ENCODE results near the gene PDLIM1. TPM values are rescaled to one million over a fixed set of nuclear protein-coding genes. Genes with fewer than 3 reads are reported as not detected.

PDLIM1 gene
- total and polyA plus RNA-seq, 10 of the 15 experiments (the other 5 are each of a cell fraction or from before 2014, with no cell fraction given) = 95.7 to 714 (median 309) TPM

DNA sequence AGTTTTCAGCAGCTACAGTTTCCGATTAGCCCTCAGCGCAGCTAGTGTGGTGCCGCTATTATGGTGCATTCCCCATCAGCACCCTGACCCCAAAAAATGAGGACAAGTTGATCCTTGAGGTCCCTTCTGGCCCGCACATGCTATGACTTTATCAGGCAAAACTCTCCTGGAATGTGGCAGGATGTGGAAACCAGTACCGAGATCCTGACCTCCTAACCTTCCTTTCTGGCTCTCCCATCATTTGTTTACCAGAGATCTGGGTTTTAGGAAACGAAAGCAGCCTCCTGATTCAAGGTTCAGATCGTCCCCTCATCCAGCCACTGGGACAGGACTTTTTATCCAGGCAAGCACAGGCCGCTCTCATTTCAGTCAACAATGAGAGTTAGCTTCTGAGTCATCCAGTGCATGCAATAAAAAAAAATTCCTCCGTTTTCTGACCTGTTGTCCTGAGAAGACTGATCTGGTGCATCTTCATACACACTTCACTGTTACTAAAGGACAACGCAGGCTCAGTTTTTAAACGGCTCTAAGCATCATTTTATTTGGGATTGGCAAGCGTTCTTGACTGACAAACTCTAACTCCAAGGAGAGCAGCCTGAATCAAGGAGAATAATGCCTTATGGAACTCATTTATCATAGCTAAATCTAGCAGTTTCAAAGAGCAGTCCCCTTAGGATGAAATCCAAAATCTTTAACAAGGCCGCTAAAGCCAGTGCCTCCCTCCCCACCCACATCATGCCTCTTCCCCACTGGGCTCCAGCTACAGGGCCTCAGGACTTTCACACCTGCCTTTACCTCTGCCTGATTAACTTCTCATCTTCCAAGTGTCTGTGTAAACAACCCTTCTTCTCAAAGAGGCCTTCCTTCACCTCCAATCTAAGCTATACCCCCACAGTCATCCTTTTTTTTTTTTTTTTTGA lies 17.1 kb downstream of the PDLIM1 start:
- FAIRE-seq (no peak), ATAC-seq (no peak), DNase-seq (ENCODE audit: low read depth, low spot score) (no peak)
- Histone ChIP-seq H2AFZ (ENCODE audit: control insufficient read depth, low read depth, low read length) (no peak overlapping the region), H3K36me3 (ENCODE audit: control insufficient read depth in 2 of 2, insufficient read depth in 2 of 2, low read length in 1 of 2) (peaks cover 13 to 32% of the 10 kb centered on the region in 2 experiments), H3K4me3 (no peak overlapping the region), H3K4me2 (ENCODE audit: control insufficient read depth, insufficient read depth) (no peak overlapping the region), H3K9me3 (replicated peaks; ENCODE audit: control insufficient read depth, insufficient read depth, low read length) (no peaks in the 10 kb centered on the region; the same call in 2 of the 3 replicates), H4K20me1 (ENCODE audit: control insufficient read depth, insufficient read depth) (peaks cover 10% of the 10 kb centered on the region), H3K4me1 (ENCODE audit: control insufficient read depth, insufficient read depth, low read length) (peaks cover 9% of the 10 kb centered on the region; the same call in 1 of the 2 replicates), H3K79me2 (ENCODE audit: control insufficient read depth, insufficient read depth, low read length) (peaks cover 81% of the 10 kb centered on the region), H3K9ac (ENCODE audit: control insufficient read depth, insufficient read depth, low read length) (no peak overlapping the region), H3K27me3 (replicated peaks in 1 of 2; ENCODE audit: control insufficient read depth in 2 of 2, insufficient read depth in 2 of 2, low read length in 1 of 2) (no peaks in the 10 kb centered on the region), H3K27ac (ENCODE audit: control insufficient read depth, insufficient read depth) (no peak overlapping the region)
- TF ChIP-seq CBX3 (IDR thresholded peaks at IDR 0.05; ENCODE audit: borderline replicate concordance, low read depth) (no peak), IKZF2 (IDR thresholded peaks at IDR 0.05) (no peak), NFXL1 (IDR thresholded peaks at IDR 0.05; ENCODE audit: borderline replicate concordance) (no peak), RAD51 (IDR thresholded peaks at IDR 0.05) (no peak), JUNB (IDR thresholded peaks at IDR 0.05) (no peak), MTA2 (IDR thresholded peaks at IDR 0.05; ENCODE audit: low read depth) (no peak), NFYB (IDR thresholded peaks at IDR 0.05; ENCODE audit: insufficient read depth, low read depth, low read length) (no peak), BMI1 (IDR thresholded peaks at IDR 0.05; ENCODE audit: borderline replicate concordance) (no peak), ZNF384 (IDR thresholded peaks at IDR 0.05; ENCODE audit: borderline replicate concordance, low read depth, low read length) (no peak), PAX8 (IDR thresholded peaks at IDR 0.05) (no peak), POLR2A (IDR thresholded peaks at IDR 0.05; ENCODE audit: low read depth, low read length) (no peak), RBBP5 (conservative IDR thresholded peaks at IDR 0.05) (no peak), CREB1 (IDR thresholded peaks at IDR 0.05; ENCODE audit: low read depth) (no peak), SREBF2 (IDR thresholded peaks at IDR 0.05; ENCODE audit: low read length) (no peak)
- TF ChIP-seq, protein P1, sequence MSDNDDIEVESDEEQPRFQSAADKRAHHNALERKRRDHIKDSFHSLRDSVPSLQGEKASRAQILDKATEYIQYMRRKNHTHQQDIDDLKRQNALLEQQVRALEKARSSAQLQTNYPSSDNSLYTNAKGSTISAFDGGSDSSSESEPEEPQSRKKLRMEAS (IDR thresholded peaks at IDR 0.05; ENCODE audit: low read depth, low read length) = no peak
- TF ChIP-seq, protein P2, sequence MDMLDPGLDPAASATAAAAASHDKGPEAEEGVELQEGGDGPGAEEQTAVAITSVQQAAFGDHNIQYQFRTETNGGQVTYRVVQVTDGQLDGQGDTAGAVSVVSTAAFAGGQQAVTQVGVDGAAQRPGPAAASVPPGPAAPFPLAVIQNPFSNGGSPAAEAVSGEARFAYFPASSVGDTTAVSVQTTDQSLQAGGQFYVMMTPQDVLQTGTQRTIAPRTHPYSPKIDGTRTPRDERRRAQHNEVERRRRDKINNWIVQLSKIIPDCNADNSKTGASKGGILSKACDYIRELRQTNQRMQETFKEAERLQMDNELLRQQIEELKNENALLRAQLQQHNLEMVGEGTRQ (IDR thresholded peaks at IDR 0.05; ENCODE audit: borderline replicate concordance, low read depth, low read length) = no peak
- TF ChIP-seq, protein P3, sequence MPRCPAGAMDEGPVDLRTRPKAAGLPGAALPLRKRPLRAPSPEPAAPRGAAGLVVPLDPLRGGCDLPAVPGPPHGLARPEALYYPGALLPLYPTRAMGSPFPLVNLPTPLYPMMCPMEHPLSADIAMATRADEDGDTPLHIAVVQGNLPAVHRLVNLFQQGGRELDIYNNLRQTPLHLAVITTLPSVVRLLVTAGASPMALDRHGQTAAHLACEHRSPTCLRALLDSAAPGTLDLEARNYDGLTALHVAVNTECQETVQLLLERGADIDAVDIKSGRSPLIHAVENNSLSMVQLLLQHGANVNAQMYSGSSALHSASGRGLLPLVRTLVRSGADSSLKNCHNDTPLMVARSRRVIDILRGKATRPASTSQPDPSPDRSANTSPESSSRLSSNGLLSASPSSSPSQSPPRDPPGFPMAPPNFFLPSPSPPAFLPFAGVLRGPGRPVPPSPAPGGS (IDR thresholded peaks at IDR 0.05; ENCODE audit: borderline replicate concordance, insufficient read depth, low read depth, low read length, poor library complexity, severe bottlenecking) = no peak
- BruUV-seq (replicated peaks) = TSS peak; percentile 20
- in situ Hi-C loops (cut with MboI) = no loop called here
- POLR2A ChIA-PET = interaction anchor here (1.3 kb wide), 1 partner anchor 22 kb away, joined by 4 read pairs; no protein-coding TSS in a partner anchor
- 86% methylated on average over 13 of the region's 13 CpGs for WGBS (ENCODE audit: insufficient coverage, insufficient replicate concordance, low lambda C conversion rate, missing lambda C conversion rate)
- intact Hi-C loops (cut with micrococcal nuclease; ENCODE audit: unreplicated experiment) = no loop called here
- CTCF ChIA-PET = interaction anchor here (0.7 to 16.6 kb wide), 5 partner anchors 26 to 91 kb away, joined by 3 to 176 read pairs (median 4); no protein-coding TSS in a partner anchor
- RAD21 ChIA-PET (ENCODE audit: unreplicated experiment) = no interaction called here
- SMC1A ChIA-PET (ENCODE audit: uncharacterized antibody, unreplicated experiment) = interaction anchor here (1.0 to 1.8 kb wide), 5 partner anchors 13 to 115 kb away, joined by 3 to 5 read pairs (median 3); no protein-coding TSS in a partner anchor

Measured in GM12878 (cell line).